GM23338 (cell line): ENCODE results near the gene CCZ1B. TPM values are rescaled to one million over a fixed set of nuclear protein-coding genes. Genes with fewer than 3 reads are reported as not detected.
"Not testable (repeated sequence)": the region's sequence is repeated elsewhere in the genome, so short reads cannot be mapped to it uniquely, and the experiment has no call there.

ENCODE experiments used
- ATAC-seq: fragments of 200-7000 bp; cut with Tn5 transposase; 3 replicates; pipeline ENCODE4 v1.9.1; 2020
- DNase-seq: peaks from one replicate; pipeline ENCODE4 v3.0.0-alpha.2; 2015; ENCODE audit warnings: low spot score
- H2AFZ ChIP-seq: fragments of 200-600 bp; sonication (generic); 2 replicates; pipeline ENCODE4 v1.8.0; 2016; ENCODE audit warnings: antibody characterized with exemption, mild to moderate bottlenecking, moderate library complexity
- H3F3A ChIP-seq: fragments of 200-600 bp; sonication (generic); replicated peaks from 2 replicates; pipeline ENCODE4 v1.8.0; 2017; ENCODE audit warnings: antibody characterized with exemption, mixed run types, low read depth
- H3K27ac ChIP-seq: fragments of 200-600 bp; sonication (generic); 2 replicates; pipeline ENCODE4 v1.6.1; 2016; ENCODE audit warnings: low read depth
- H3K27me3 ChIP-seq: fragments of 200-600 bp; sonication (generic); 2 replicates; pipeline ENCODE4 v1.8.0; 2016; ENCODE audit warnings: mild to moderate bottlenecking, mixed run types, moderate library complexity; ENCODE audit not compliant: insufficient read depth
- H3K36me3 ChIP-seq: fragments of 200-600 bp; sonication (generic); 2 replicates; pipeline ENCODE4 v1.8.0; 2016; ENCODE audit warnings: mild to moderate bottlenecking; ENCODE audit not compliant: insufficient read depth
- H3K4me1 ChIP-seq: fragments of 200-600 bp; sonication (generic); 2 replicates; pipeline ENCODE4 v1.8.0; 2016; ENCODE audit warnings: mild to moderate bottlenecking, moderate library complexity; ENCODE audit not compliant: insufficient read depth
- H3K4me2 ChIP-seq: fragments of 200-600 bp; sonication (generic); 2 replicates; pipeline ENCODE4 v1.7.1; 2017; ENCODE audit warnings: mixed run types
- H3K4me3 ChIP-seq: fragments of 200-600 bp; sonication (generic); 2 replicates; pipeline ENCODE4 v1.6.1; 2016; ENCODE audit warnings: mixed run types
- H3K79me2 ChIP-seq: fragments of 200-600 bp; sonication (generic); replicated peaks from 2 replicates; pipeline ENCODE4 v1.8.0; 2017; ENCODE audit warnings: mild to moderate bottlenecking; ENCODE audit not compliant: insufficient read depth
- H3K9me2 ChIP-seq: fragments of 200-600 bp; sonication (generic); 2 replicates; pipeline ENCODE4 v1.8.0; 2017; ENCODE audit not compliant: insufficient read depth
- H4K20me1 ChIP-seq: fragments of 200-600 bp; sonication (generic); replicated peaks from 2 replicates; pipeline ENCODE4 v1.8.0; 2017; ENCODE audit warnings: mild to moderate bottlenecking; ENCODE audit not compliant: insufficient read depth
- H3K27ac Mint-ChIP-seq: 2 replicates; pipeline ENCODE4 v1.8.0; 2020; ENCODE audit warnings: inconsistent platforms, mild to moderate bottlenecking, moderate library complexity, mixed read lengths
- H3K27me3 Mint-ChIP-seq: 3 replicates; pipeline ENCODE4 v1.8.0; 2022; ENCODE audit warnings: low read depth, mild to moderate bottlenecking, moderate library complexity, mixed read lengths, inconsistent platforms; ENCODE audit not compliant: insufficient read depth, poor library complexity
- H3K36me3 Mint-ChIP-seq: 3 replicates; pipeline ENCODE4 v1.8.0; 2021; ENCODE audit warnings: low read depth, mild to moderate bottlenecking, inconsistent platforms, moderate library complexity, mixed read lengths
- H3K4me1 Mint-ChIP-seq: 3 replicates; pipeline ENCODE4 v1.8.0; 2020; ENCODE audit warnings: mild to moderate bottlenecking, inconsistent platforms, mixed read lengths
- H3K4me3 Mint-ChIP-seq: 3 replicates; pipeline ENCODE4 v1.8.0; 2021; ENCODE audit warnings: moderate library complexity, mild to moderate bottlenecking, inconsistent platforms, mixed read lengths
- H3K9me3 Mint-ChIP-seq: 3 replicates; pipeline ENCODE4 v1.8.0; 2020; ENCODE audit warnings: moderate library complexity, mild to moderate bottlenecking, inconsistent platforms, mixed read lengths
- CREB1 ChIP-seq: fragments of 250-450 bp; sonication (Bioruptor Pico); IDR thresholded peaks from 2 replicates; pipeline ENCODE4 v1.5.0; 2020; ENCODE audit warnings: low read depth, mild to moderate bottlenecking, moderate library complexity
- ETS1 ChIP-seq: IDR thresholded peaks from 2 replicates; pipeline ENCODE4 v1.6.1; 2016; ENCODE audit warnings: antibody characterized with exemption
- POLR2AphosphoS5 ChIP-seq: IDR thresholded peaks from 2 replicates; pipeline ENCODE4 v1.6.1; 2016; ENCODE audit warnings: antibody characterized with exemption, low read depth
- long read RNA-seq: library from polyadenylated mRNA; unstranded; transcript quantifications from one replicate; pipeline ENCODE4 v2.0.0, GENCODE V29; 2020; ENCODE audit not compliant: unreplicated experiment
- polyA plus RNA-seq: library from polyadenylated mRNA; unstranded; fragments of >200 nt; fragmentation: Nextera tagmentation; extraction: Ambion mirVana; gene quantifications from 2 replicates; pipeline ENCODE4 v1.2.1, GENCODE V29; 2016
- total RNA-seq: library from RNA; depleted of rRNA; stranded (reverse); fragments of >200 nt; shearing (Covaris generic); gene quantifications from 2 replicates; pipeline ENCODE4 v1.2.3, GENCODE V29; 2014; rRNA removed
- TF ChIP-seq, protein P1 (sequence below), 2 experiments: fragments of 200-600 bp in 1 of 2; sonication (generic) in 1 of 2; conservative IDR thresholded peaks; 2 replicates each; pipeline versions ENCODE4 v1.5.1 to v1.6.1; 2016 to 2017; ENCODE audit warnings: antibody characterized with exemption in 2 of 2, low read depth in 2 of 2, mild to moderate bottlenecking in 2 of 2, moderate library complexity in 1 of 2

Gene CCZ1B
- total RNA-seq (43.0 and 60.1 TPM in 2 replicates), polyA plus RNA-seq (62.0 and 73.6 TPM in 2 replicates)
- long read RNA-seq, transcript CCZ1B-201 (15 exons, 2,885 nt): major isoform, 13 of 19 reads
- long read RNA-seq, partial matches to known transcripts: 2 of 19 reads
- long read RNA-seq, other reads (novel, unspliced or antisense): 1 of 19 reads

DNA sequence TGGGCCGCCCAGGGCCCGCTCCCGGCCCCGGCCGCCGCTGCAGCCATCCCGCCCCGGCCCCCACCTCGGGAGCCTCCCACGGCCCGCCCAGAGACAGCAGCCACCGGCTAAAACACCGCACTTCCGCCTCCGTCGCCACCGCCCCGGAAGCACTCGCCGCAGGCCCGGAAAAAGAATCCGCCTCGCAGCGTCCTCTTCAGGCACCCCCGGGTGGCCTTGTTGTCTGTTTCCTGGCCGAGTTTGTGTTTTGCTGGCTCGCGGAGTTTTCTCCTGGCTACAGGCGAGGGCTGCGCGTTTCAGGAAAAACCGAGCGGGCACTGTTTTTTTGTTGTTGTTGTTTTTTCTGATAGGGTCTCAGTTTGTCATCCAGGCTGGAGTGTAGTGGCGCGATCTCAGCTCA is at the start of gene CCZ1B:
Gene CCZ1B, minus strand, starts transcription at position 125 of the 400 bp plus-strand sequence. Its CDS starts 78 bp downstream, at position 47.
- H3K4me2 ChIP-seq: peak within 1 kb of the TSS; percentile 75
- H3K4me1 ChIP-seq, H3K79me2 ChIP-seq, H2AFZ ChIP-seq, H3K27me3 Mint-ChIP-seq, H4K20me1 ChIP-seq, H3K9me3 Mint-ChIP-seq, H3K27me3 ChIP-seq, H3K36me3 ChIP-seq, H3K9me2 ChIP-seq, H3K4me1 Mint-ChIP-seq, H3F3A ChIP-seq: not testable (repeated sequence)
- peaks cover 15% of the 10 kb centered on the region for H3K36me3 Mint-ChIP-seq
- H3K4me3 ChIP-seq: peak within 1 kb of the TSS; percentile 57
- peak within 1 kb of the TSS; percentile 89 for H3K4me3 Mint-ChIP-seq
- ATAC-seq (peak; percentile 91), DNase-seq (peak; percentile 80)
- peak within 1 kb of the TSS; percentile 72; the same call in 1 of the 2 replicates for H3K27ac ChIP-seq
- H3K27ac Mint-ChIP-seq: peak within 1 kb of the TSS; percentile 95
- peak; percentile 61 for TF ChIP-seq ETS1
- TF ChIP-seq, protein P1, sequence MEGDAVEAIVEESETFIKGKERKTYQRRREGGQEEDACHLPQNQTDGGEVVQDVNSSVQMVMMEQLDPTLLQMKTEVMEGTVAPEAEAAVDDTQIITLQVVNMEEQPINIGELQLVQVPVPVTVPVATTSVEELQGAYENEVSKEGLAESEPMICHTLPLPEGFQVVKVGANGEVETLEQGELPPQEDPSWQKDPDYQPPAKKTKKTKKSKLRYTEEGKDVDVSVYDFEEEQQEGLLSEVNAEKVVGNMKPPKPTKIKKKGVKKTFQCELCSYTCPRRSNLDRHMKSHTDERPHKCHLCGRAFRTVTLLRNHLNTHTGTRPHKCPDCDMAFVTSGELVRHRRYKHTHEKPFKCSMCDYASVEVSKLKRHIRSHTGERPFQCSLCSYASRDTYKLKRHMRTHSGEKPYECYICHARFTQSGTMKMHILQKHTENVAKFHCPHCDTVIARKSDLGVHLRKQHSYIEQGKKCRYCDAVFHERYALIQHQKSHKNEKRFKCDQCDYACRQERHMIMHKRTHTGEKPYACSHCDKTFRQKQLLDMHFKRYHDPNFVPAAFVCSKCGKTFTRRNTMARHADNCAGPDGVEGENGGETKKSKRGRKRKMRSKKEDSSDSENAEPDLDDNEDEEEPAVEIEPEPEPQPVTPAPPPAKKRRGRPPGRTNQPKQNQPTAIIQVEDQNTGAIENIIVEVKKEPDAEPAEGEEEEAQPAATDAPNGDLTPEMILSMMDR (conservative IDR thresholded peaks at IDR 0.05; ENCODE audit: low read depth in 2 of 2): peak in 1 of 2 experiments; percentile 34; a peak in 3 of 4 replicates
- peak; percentile 43; the same call in 1 of the 2 replicates for TF ChIP-seq CREB1 (CRISPR knock-in tag)
- TF ChIP-seq POLR2AphosphoS5: peak; percentile 45

GRCh38 chr7:6875022-6875421 is 48.9 kb upstream of the CCZ1B start:
- DNase-seq, H3K27ac Mint-ChIP-seq, H3K4me2 ChIP-seq, H3K79me2 ChIP-seq, H4K20me1 ChIP-seq, H3K4me3 ChIP-seq, H3K27me3 ChIP-seq, H3K9me3 Mint-ChIP-seq, H3K36me3 ChIP-seq, H3K27ac ChIP-seq, ATAC-seq, H3K4me1 Mint-ChIP-seq, H2AFZ ChIP-seq, H3F3A ChIP-seq, H3K27me3 Mint-ChIP-seq, H3K4me1 ChIP-seq, H3K36me3 Mint-ChIP-seq, H3K9me2 ChIP-seq, H3K4me3 Mint-ChIP-seq: not testable (repeated sequence)

DNA sequence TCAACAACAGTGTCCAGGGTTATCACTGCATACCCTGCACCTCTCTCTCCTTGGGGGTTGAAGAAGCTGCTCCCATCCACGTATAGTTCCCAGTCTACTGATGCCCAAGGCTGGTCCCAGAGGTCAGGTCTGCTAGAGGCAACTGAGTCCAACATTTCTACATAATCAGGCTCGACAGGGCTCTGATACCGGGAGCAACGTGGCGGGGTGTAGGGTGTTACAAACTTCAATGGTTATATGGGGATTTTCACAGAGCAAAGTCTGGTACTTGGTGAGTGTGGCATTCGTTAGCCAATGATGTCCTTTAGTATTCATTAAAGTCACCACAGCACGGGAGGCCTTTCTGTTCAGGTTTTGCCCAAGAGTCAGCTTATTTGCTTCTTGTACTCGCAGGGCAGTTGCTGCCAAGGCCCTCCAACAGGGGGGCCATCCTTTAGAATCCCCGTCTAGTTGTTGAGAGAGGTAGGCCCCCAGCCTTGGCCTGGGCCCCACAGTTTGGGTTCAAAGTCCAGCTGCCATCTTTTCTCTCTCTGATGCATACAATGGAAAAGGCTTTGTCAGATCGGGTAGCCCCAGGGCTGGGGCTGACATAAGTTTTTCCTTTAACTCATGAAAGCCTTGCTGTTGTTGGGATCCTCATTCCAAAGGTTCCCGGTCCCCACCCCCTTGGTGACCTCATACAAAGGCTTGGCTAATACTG is 46.3 kb upstream of the CCZ1B start:
- not testable (repeated sequence) for H3K27me3 Mint-ChIP-seq, H3F3A ChIP-seq, H3K4me2 ChIP-seq, H3K4me3 ChIP-seq, H2AFZ ChIP-seq, DNase-seq, H4K20me1 ChIP-seq, H3K27me3 ChIP-seq, H3K4me1 ChIP-seq, H3K36me3 Mint-ChIP-seq, H3K36me3 ChIP-seq, H3K4me3 Mint-ChIP-seq, ATAC-seq, H3K27ac ChIP-seq, H3K4me1 Mint-ChIP-seq, H3K79me2 ChIP-seq, H3K9me3 Mint-ChIP-seq, H3K9me2 ChIP-seq, H3K27ac Mint-ChIP-seq

- H3K9me3 Mint-ChIP-seq, H3K27ac Mint-ChIP-seq, H3K4me3 ChIP-seq, ATAC-seq, H3K27me3 Mint-ChIP-seq, H3K9me2 ChIP-seq, H3K4me1 ChIP-seq, H4K20me1 ChIP-seq, H3K79me2 ChIP-seq, H3K27me3 ChIP-seq, H3K4me3 Mint-ChIP-seq, H3K36me3 ChIP-seq, DNase-seq, H3K36me3 Mint-ChIP-seq, H3K4me2 ChIP-seq, H3K4me1 Mint-ChIP-seq, H3F3A ChIP-seq, H2AFZ ChIP-seq, H3K27ac ChIP-seq: not testable (repeated sequence)
Observed at GRCh38 chr7:6871421-6872144, 45.5 kb upstream of the CCZ1B start.

DNA sequence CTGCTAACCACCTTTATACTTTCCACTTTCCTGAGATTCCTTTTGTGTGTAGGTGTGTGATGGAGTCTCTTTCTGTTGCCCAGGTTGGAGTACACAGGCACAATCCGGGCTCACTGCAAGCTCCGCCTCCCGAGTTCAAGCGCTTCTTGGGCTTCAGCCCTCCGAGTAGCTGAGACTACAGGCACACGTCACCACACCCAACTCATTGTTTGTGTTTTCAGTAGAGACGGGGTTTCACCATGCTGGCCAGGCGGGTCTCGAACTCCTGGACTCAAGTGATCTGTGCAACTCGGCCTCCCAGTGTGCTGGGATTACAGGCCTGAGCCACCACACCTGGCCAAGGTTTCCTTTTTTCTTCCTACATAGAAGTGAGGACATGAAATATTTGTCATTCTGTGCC is 38.7 kb upstream of the CCZ1B start:
- not testable (repeated sequence) for H2AFZ ChIP-seq, H3K4me3 Mint-ChIP-seq, H3K27me3 ChIP-seq, H3K36me3 ChIP-seq, H4K20me1 ChIP-seq, H3K4me3 ChIP-seq, H3K27ac ChIP-seq, H3K36me3 Mint-ChIP-seq, DNase-seq, H3K4me1 ChIP-seq, ATAC-seq, H3F3A ChIP-seq, H3K27me3 Mint-ChIP-seq, H3K4me1 Mint-ChIP-seq, H3K79me2 ChIP-seq, H3K9me3 Mint-ChIP-seq, H3K9me2 ChIP-seq, H3K4me2 ChIP-seq, H3K27ac Mint-ChIP-seq
